Activated naive CD4-positive, alpha-beta T cell treated with anti-CD3 and anti-CD28 coated beads, Interleukin-2, amount 50 U/mL, for 72 hours (primary cell): ENCODE measurements around the gene ZNF512. TPM values are rescaled to one million over a fixed set of nuclear protein-coding genes. Genes with fewer than 3 reads are reported as not detected.
A peak's percentile ranks its signal among the peaks of the same experiment; 100 is the strongest.

Source experiments
- ATAC-seq, 2 donors: fragments of 150-1000 bp; cut with Tn5 transposase; 2 replicates each; pipeline ENCODE4 v1.10.0; 2021; ENCODE audit warnings: mild to moderate bottlenecking in 2 of 2, moderate library complexity in 2 of 2
- DNase-seq, 2 donors: peaks; one replicate each; pipeline ENCODE4 v3.0.0; 2021 to 2022; ENCODE audit warnings: low spot score in 2 of 2
- H3K27ac Mint-ChIP-seq, 2 donors: one replicate each; pipeline ENCODE4 v1.8.0; 2022; ENCODE audit warnings: mild to moderate bottlenecking in 2 of 2, mixed read lengths in 2 of 2
- H3K36me3 Mint-ChIP-seq, 2 donors: one replicate each; pipeline ENCODE4 v1.8.0; 2022; ENCODE audit warnings: mixed read lengths in 2 of 2
- H3K9me3 Mint-ChIP-seq, 2 donors: one replicate each; pipeline ENCODE4 v1.8.0; 2022; ENCODE audit warnings: mixed read lengths in 2 of 2
- total RNA-seq, 2 donors: library from RNA; stranded (reverse); gene quantifications; one replicate each; pipeline ENCODE4 v1.2.3, GENCODE V29; 2022

ZNF512 gene
- total RNA-seq, 2 donors from 2014 or later, result 38.0 to 40.6 TPM

- Mint-ChIP-seq H3K9me3 (no peaks in the 10 kb centered on the region), H3K27ac (peak overlapping the region; percentile 39 to 58), H3K36me3 (peaks cover 5 to 10% of the 10 kb centered on the region in 2 donors)
These were observed 64.9 kb downstream of the ZNF512 start for GRCh38 chr2:27647737-27648136.

GRCh38 chr2:27651056-27651455 is 68.2 kb downstream of the ZNF512 start:
- DNase-seq (no peak), ATAC-seq (no peak)
- Mint-ChIP-seq H3K27ac (no peak overlapping the region), H3K9me3 (peaks cover 0 to 5% of the 10 kb centered on the region in 2 donors), H3K36me3 (peaks cover 10 to 29% of the 10 kb centered on the region in 2 donors)

More at GRCh38 chr2:27647737-27648136, 64.9 kb downstream of the ZNF512 start:
- DNase-seq (no peak), ATAC-seq (no peak)

DNA sequence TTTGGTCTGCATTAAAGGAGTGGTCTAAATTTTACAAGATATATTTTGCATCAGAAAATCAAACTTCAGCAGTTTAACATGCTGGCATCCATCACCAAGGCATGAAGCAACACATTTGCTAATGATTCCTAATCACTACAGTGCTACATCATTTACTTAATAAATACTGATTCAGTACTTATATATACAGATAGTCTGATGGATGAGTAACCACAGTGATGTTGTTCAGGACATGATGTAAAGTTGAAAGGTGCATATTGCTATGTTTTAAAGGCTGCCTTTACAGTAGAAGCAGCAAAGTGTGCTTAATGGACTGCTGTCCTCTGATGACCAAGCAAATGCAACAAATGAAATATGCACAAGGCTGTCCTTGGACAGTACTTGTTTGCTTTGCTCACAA is 69.5 kb downstream of the ZNF512 start:
- ATAC-seq (peak in 1 of 2 donors; percentile 7), DNase-seq (no peak)
- Mint-ChIP-seq H3K36me3 (peaks cover 10 to 29% of the 10 kb centered on the region in 2 donors), H3K27ac (peak overlapping the region; percentile 12 to 53), H3K9me3 (peaks cover 0 to 5% of the 10 kb centered on the region in 2 donors)

GRCh38 chr2:27652790-27653189 is 69.9 kb downstream of the ZNF512 start:
- peak; percentile 36 to 70 for ATAC-seq
- Mint-ChIP-seq H3K27ac (peak overlapping the region; percentile 24 to 53), H3K36me3 (peaks cover 5 to 29% of the 10 kb centered on the region in 2 donors), H3K9me3 (peaks cover 0 to 5% of the 10 kb centered on the region in 2 donors)
- DNase-seq, result no peak

DNA sequence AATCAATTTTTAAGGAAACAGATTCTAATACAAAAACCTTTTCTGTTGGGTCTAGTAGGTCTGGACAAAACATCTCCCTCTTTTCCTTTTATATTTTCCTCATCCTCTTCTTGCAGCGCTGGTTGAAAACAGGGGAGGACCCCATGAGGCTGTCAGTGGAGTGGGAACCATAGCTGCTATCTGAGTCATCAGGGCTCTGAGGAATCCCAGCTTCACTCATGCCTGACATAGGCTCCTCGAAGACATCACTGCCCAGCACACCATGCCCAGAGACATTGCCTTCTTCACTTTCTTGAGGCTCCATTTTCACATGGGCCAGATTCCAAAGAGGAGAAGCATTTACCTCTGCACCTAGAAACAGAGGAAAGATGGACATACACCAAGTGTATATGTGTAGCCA is 70.6 kb downstream of the ZNF512 start:
- no peak for DNase-seq
- Mint-ChIP-seq H3K27ac (peak overlapping the region; percentile 24 to 62), H3K36me3 (peaks cover 0 to 29% of the 10 kb centered on the region in 2 donors), H3K9me3 (peaks cover 0 to 5% of the 10 kb centered on the region in 2 donors)
- ATAC-seq, result peak; percentile 38 to 58

GRCh38 chr2:27655155-27655951 is 72.5 kb downstream of the ZNF512 start:
- H3K36me3 Mint-ChIP-seq, result peaks cover 0 to 25% of the 10 kb centered on the region in 2 donors
- peak overlapping the region in 1 of 2 donors; percentile 67 for H3K27ac Mint-ChIP-seq
- ATAC-seq (peak in 1 of 2 donors; percentile 32), DNase-seq (no peak)
- H3K9me3 Mint-ChIP-seq, result peaks cover 0 to 5% of the 10 kb centered on the region in 2 donors

- no peak for ATAC-seq
- no peaks in the 10 kb centered on the region for H3K9me3 Mint-ChIP-seq
- H3K27ac Mint-ChIP-seq, result peak overlapping the region in 1 of 2 donors; percentile 95
- DNase-seq, result no peak
- H3K36me3 Mint-ChIP-seq, result peaks cover 14 to 24% of the 10 kb centered on the region in 2 donors
These were observed 78.5 kb downstream of the ZNF512 start for GRCh38 chr2:27661371-27661770.

DNA sequence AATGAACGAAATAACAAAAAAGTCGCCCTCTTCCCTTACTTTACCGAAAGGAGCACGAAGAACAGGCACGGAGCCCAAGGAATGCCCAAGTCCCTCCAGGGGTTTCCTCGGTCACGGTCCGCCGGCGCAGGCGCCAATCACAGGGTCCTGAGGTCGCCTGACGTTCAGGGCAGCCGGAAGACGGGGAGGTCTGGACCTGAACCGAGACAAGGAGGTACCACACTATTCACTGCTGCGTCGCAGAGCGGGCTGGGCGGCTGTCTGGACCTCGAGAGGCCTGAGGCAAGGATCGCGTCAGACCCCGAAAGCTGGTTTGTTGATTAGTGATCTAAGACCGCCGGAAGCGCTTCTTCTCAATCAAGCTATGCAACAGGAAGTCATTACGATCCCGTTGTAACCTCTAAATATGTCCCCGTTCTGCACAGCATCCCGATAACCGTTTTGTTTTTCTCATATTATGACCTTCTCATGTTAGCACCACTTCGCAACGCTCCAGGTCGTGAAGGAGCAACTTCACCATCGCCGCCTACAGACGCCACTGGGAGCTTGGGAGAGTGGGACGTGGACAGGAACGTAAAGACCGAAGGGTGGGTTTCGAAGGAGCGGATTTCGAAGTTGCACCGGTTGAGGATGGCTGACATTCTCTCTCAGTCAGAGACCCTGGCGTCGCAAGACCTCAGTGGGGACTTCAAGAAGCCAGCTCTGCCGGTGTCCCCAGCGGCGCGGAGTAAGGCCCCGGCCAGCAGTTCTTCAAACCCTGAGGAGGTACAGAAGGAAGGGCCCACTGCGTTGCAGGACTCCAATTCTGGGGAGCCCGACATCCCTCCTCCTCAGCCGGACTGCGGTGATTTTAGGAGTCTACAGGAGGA is 80.7 kb downstream of the ZNF512 start, which contains the start of the genes SLC4A1AP and SUPT7L:
SLC4A1AP (plus strand) TSS at position 605 of the 869 bp plus-strand sequence; CDS start at position 631, 26 bp downstream.
SUPT7L (minus strand) TSS at position 330 of the 869 bp plus-strand sequence. CDS start 1,422 bp downstream, outside the sequence.
- ATAC-seq (peak; percentile 87 to 97), DNase-seq (peak; percentile 77 to 82)
- Mint-ChIP-seq H3K9me3 (no peaks in the 10 kb centered on the region), H3K27ac (peak within 1 kb of the TSS; percentile 95 to 99), H3K36me3 (peaks cover 14 to 24% of the 10 kb centered on the region in 2 donors)

GRCh38 chr2:27664154-27664574 is 81.3 kb downstream of the ZNF512 start:
- peak; percentile 9 to 35 for ATAC-seq
- Mint-ChIP-seq H3K9me3 (no peaks in the 10 kb centered on the region), H3K27ac (peak overlapping the region; percentile 95 to 99), H3K36me3 (peaks cover 14 to 24% of the 10 kb centered on the region in 2 donors)
- no peak for DNase-seq

GRCh38 chr2:27664622-27665363 is 82.0 kb downstream of the ZNF512 start:
- Mint-ChIP-seq H3K36me3 (peaks cover 14 to 24% of the 10 kb centered on the region in 2 donors), H3K9me3 (no peaks in the 10 kb centered on the region), H3K27ac (peak overlapping the region; percentile 65 to 95)
- ATAC-seq (no peak), DNase-seq (no peak)

DNA sequence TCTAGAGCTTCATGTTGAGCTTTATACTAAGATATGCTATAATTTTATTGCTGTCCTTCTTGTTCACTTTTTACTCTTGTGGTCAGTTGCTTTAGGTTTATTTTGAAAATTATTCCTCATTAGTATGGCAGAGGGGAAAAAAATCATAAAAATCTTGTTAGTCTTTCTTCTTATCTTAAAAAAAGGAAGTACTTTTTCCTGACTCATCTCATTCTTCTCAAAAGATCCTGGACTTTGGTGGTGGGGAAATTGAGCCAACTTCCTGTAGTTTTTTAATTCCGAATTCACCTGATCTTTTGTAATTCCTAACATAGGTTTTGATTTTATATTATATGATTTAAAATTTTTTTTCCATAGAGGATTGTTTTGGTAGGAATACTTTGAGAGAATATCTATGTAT is 84.6 kb downstream of the ZNF512 start:
- Mint-ChIP-seq H3K27ac (no peak overlapping the region), H3K36me3 (peaks cover 11 to 23% of the 10 kb centered on the region in 2 donors), H3K9me3 (no peaks in the 10 kb centered on the region)
- DNase-seq, result no peak
- no peak for ATAC-seq

GRCh38 chr2:27671235-27671634 is 88.4 kb downstream of the ZNF512 start:
- Mint-ChIP-seq H3K27ac (peak overlapping the region; percentile 42 to 45), H3K36me3 (peaks cover 5% of the 10 kb centered on the region in 2 donors), H3K9me3 (no peaks in the 10 kb centered on the region)
- DNase-seq, result no peak
- no peak for ATAC-seq

Other genes with a start within 250 kb of the ZNF512 start
- 10 to 100 TPM; 62.1 to 76.0 TPM for gene GTF3C2, start 226.3 kb upstream of the ZNF512 start, total RNA-seq
- 10 to 100 TPM; 34.2 to 51.1 TPM for gene EIF2B4, start 212.7 kb upstream of the ZNF512 start, total RNA-seq
- 10 to 100 TPM; 56.4 to 82.1 TPM for gene SNX17, start 212.4 kb upstream of the ZNF512 start, total RNA-seq
- gene ZNF513, start 202.3 kb upstream of the ZNF512 start, total RNA-seq, result 10 to 100 TPM; 10.7 to 12.4 TPM
- gene PPM1G, start 173.5 kb upstream of the ZNF512 start, total RNA-seq, result 100 to 1,000 TPM; 122 to 127 TPM
- 10 to 100 TPM; 76.0 to 80.8 TPM for gene NRBP1, start 154.4 kb upstream of the ZNF512 start, total RNA-seq
- gene KRTCAP3, start 140.7 kb upstream of the ZNF512 start, total RNA-seq, result 1 to 10 TPM; 7.9 to 8.3 TPM
- 10 to 100 TPM; 15.8 to 16.4 TPM for gene IFT172, start 93.3 kb upstream of the ZNF512 start, total RNA-seq
- gene FNDC4, start 87.8 kb upstream of the ZNF512 start, total RNA-seq, result not detected
- gene GCKR, start 86.2 kb upstream of the ZNF512 start, total RNA-seq, result not detected
- gene CCDC121, start 46.0 kb downstream of the ZNF512 start, total RNA-seq, result under 1 TPM in 1 of 2 donors, not detected in 1; 0.19 TPM
- 10 to 100 TPM; 38.9 to 43.0 TPM for gene GPN1, start 46.0 kb downstream of the ZNF512 start, total RNA-seq
- 10 to 100 TPM; 30.3 to 35.7 TPM for gene SUPT7L, start 80.6 kb downstream of the ZNF512 start, total RNA-seq
- 10 to 100 TPM; 23.9 to 28.1 TPM for gene SLC4A1AP, start 80.8 kb downstream of the ZNF512 start, total RNA-seq
- gene MRPL33, start 188.7 kb downstream of the ZNF512 start, total RNA-seq, result 10 to 100 TPM; 61.7 to 70.5 TPM